Neural progenitor cell (in vitro differentiated cells): ENCODE measurements around the gene COL23A1.

ENCODE experiments used
- EZH2 ChIP-seq: fragments of 200-600 bp; sonication (generic); IDR thresholded peaks from 2 replicates; pipeline ENCODE4 v1.6.1; 2017; ENCODE audit warnings: antibody characterized with exemption, mild to moderate bottlenecking, moderate library complexity
- TF ChIP-seq, protein P1 (sequence below): fragments of 200-600 bp; sonication (generic); IDR thresholded peaks from 2 replicates; pipeline ENCODE4 v1.5.1; 2017; ENCODE audit warnings: antibody characterized with exemption, mild to moderate bottlenecking

DNA sequence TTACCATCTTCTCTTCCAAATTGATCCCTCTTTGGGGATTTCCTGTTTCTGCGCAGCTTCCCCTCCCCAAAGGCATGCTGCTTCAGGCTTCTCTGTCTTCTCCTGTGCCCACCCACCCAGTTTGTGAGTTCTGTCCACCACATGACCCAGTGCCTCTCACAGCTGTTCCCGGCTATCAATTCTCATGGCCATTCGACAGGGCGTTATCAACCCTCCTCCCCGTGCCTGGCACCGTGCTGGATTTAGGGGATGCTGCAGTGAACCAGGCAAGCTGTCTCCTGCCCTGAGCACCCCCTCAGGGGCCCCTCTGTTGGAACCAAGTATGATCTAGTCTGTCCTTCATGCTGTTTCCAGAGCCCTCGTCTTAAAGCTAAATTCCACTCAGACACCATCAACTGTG lies 38.7 kb downstream of the COL23A1 start:
- TF ChIP-seq, protein P1, sequence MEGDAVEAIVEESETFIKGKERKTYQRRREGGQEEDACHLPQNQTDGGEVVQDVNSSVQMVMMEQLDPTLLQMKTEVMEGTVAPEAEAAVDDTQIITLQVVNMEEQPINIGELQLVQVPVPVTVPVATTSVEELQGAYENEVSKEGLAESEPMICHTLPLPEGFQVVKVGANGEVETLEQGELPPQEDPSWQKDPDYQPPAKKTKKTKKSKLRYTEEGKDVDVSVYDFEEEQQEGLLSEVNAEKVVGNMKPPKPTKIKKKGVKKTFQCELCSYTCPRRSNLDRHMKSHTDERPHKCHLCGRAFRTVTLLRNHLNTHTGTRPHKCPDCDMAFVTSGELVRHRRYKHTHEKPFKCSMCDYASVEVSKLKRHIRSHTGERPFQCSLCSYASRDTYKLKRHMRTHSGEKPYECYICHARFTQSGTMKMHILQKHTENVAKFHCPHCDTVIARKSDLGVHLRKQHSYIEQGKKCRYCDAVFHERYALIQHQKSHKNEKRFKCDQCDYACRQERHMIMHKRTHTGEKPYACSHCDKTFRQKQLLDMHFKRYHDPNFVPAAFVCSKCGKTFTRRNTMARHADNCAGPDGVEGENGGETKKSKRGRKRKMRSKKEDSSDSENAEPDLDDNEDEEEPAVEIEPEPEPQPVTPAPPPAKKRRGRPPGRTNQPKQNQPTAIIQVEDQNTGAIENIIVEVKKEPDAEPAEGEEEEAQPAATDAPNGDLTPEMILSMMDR = no peak
- TF ChIP-seq EZH2 = no peak
